SH-SY5Y (cell line): ENCODE results near the gene UCN2.

Source experiments
- GATA2 ChIP-seq: IDR thresholded peaks from 2 replicates; pipeline ENCODE4 v1.6.1; 2011; ENCODE audit warnings: mild to moderate bottlenecking, low read depth, low read length
- GATA3 ChIP-seq: IDR thresholded peaks from 2 replicates; pipeline ENCODE4 v1.6.1; 2011; ENCODE audit warnings: low read depth, mild to moderate bottlenecking, low read length, moderate library complexity

GRCh38 chr3:48596676-48597407 lies 33.3 kb upstream of the UCN2 start:
- no peak for TF ChIP-seq GATA2
- TF ChIP-seq GATA3, result no peak
